GM19395 (cell line): Measurements from ENCODE around the gene TCF15.
"Not testable (repeated sequence)": the region's sequence is repeated elsewhere in the genome, so short reads cannot be mapped to it uniquely, and the experiment has no call there.

Experiments used
- ATAC-seq: cut with Tn5 transposase; IDR thresholded peaks from one replicate; pipeline ENCODE4 v1.9.1; 2021; ENCODE audit warnings: mild to moderate bottlenecking, moderate library complexity; ENCODE audit not compliant: unreplicated experiment

The TCF15 gene

DNA sequence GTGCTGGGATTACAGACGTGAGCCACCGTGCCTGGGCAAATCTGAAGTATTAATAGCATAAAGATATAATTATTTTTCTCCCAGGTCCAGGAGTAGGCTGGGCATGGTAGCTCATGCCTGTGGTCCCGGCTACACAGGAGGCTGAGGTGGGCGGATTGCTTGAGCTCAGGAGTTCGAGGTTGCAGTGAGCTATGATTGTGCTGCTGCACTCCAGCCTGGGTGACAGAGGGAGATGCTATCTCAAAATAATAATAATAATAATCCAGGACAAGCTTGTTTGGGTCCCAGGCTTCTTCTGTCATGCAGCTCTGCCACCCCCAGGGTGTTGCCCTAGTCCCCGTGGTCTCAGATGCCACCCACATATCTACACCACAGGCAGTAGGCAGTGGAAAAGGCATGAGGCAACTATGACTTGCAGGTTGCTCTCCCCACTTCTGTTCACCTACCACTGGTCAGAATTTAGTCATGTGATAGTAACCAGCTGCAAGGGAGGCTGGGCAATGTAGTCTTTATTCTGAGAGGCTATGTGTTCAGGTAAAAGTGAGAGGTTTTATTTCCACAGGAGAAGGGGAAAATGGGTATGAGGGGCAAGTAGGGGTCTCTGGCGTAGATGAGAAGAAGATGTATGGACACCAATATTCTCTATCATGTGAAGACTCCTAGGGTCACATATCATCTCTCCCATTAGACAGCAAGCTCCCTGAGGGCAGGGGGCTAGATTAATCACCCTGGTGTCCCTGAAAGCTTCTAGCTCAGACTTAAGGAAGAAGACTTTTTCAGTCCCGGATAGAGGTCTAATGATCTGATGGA is 25.7 kb downstream of the TCF15 start:
- ATAC-seq: no peak

DNA sequence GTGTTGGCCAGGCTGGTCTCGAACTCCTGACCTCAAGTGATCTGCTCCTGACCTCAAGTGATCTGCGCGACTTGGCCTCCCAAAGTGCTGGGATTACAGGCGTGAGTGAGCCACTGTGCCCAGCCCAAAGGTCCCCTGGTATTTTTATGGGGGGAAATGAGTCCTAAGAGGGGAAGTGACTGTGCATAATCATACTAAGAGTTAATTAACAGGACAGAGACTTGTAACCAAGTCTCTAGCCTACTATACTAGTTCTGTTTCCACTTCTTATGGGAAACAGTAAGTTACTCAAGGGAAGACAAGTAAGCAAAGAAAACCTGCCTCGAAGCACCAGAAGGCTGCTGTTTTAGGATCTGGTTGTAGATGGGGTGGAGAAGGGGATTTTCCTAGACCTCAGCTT is 27.9 kb downstream of the TCF15 start:
- ATAC-seq: no peak

DNA sequence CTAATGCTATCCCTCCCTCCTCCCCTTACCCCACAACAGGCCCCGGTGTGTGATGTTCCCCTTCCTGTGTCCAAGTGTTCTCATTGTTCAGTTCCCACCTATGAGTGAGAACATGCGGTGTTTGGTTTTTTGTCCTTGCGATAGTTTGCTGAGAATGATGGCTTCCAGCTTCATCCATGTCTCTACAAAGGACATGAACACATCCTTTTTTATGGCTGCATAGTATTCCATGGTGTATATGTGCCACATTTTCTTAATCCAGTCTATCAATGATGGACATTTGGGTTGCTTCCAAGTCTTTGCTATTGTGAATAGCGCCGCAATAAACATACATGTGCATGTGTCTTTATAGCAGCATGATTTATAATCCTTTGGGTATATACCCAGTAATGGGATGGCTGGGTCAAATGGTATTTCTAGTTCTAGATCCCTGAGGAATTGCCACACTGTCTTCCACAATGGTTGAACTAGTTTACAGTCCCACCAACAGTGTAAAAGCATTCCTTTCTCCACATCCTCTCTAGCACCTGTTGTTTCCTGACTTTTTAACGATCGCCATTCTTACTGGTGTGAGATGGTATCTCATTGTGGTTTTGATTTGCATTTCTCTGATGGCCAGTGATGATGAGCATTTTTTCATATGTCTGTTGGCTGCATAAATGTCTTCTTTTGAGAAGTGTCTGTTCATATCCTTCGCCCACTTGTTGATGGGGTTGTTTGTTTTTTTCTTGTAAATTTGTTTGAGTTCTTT is 31.0 kb downstream of the TCF15 start:
- not testable (repeated sequence) for ATAC-seq

DNA sequence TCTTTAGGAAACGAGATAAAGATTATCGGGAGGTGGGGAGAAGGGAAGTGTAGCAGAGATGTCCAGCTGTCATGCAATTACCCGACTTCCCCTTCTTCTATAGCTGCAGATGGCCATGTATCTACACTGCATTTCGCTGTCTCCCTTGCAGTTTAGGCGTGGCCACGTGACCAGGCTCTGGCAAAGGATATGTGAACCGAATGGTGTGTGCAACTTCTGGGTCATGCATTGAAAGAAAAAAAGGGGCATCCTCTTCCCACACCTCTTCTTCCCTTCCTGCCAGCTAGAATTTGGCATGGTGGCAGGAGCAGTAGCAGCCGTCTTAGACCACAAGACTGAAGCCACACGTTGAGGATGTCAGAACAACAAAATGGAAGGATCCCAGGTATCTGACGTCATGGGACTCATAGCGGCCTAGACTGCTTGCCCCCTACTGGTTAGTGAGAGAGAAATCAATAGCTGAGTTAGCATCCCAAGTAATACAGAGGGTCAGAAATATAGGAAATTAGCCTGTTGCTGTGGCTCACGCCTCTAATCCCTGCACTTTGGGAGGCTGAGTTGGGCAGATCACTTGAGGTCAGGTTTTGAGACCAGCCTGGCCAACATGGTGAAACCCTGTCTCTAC is 32.8 kb downstream of the TCF15 start:
- ATAC-seq: no peak

DNA sequence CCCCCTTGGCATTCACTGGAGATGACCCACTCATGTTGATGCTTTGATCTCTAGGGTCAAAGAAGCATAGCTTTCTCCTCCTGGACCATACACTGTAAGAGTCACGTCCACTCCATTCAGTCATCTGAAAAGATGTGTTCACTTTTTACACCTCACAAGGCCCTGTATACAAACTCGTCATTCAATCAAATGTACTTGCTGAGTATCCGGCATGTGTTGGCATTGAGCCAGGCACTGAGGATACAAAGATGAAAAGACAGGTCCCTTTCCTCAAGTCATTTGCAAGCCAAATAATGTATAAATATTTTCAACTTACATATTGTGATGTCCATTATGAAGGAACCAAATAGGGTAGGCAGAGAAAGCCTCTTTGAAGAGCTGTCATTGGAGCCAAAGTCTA is 34.0 kb downstream of the TCF15 start:
- ATAC-seq: no peak

DNA sequence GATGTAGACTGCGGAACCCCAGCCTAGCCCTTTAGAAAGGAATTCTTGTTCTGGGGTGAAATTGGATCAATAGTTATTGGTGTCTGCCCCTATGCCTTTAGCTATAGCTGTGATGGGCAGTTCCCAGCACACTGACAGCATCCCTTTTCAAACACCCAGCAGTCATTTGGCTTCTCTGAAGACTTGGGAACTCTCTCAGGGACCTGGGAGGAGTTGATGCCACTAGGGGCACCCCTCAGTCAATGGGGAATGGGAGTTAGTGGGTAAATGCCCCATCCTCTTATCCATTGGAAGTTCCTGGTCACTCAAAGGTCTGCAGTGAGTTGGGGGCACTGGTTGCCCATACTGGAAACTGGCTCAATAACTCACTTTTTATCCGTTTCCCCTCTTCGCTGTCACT is 34.9 kb downstream of the TCF15 start:
- ATAC-seq: no peak

DNA sequence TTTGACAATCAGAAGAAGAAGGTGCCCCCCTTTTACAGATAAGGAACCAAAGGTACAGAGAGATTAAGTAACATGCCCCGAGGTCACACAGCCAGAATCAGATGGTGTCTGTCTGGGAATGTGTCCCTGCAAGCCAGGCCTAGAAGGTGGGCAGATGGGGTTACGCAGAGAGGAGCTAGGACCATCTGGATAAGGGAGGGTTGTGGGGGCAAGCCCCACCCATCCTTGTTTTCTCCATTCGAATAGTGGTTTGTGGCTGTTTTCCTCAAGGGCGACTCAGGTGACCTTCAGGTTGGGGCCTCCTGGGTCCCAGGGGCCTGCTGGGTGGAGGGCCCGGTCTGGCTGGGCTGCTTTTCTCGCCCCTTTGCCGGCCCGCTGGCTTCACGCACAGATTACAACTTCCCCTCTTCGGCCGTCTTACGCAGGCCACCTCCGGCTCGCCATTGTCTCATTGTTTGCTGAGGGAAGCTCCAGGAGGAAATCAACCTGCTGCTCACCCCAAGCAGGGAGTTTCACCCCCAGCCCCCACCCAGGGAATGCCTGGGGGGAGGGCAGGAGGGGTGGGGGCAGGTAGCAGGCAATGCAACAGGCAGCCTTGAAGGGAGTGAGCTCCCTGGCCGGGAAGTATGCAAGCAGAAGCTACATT is 35.7 kb downstream of the TCF15 start:
- ATAC-seq: no peak

DNA sequence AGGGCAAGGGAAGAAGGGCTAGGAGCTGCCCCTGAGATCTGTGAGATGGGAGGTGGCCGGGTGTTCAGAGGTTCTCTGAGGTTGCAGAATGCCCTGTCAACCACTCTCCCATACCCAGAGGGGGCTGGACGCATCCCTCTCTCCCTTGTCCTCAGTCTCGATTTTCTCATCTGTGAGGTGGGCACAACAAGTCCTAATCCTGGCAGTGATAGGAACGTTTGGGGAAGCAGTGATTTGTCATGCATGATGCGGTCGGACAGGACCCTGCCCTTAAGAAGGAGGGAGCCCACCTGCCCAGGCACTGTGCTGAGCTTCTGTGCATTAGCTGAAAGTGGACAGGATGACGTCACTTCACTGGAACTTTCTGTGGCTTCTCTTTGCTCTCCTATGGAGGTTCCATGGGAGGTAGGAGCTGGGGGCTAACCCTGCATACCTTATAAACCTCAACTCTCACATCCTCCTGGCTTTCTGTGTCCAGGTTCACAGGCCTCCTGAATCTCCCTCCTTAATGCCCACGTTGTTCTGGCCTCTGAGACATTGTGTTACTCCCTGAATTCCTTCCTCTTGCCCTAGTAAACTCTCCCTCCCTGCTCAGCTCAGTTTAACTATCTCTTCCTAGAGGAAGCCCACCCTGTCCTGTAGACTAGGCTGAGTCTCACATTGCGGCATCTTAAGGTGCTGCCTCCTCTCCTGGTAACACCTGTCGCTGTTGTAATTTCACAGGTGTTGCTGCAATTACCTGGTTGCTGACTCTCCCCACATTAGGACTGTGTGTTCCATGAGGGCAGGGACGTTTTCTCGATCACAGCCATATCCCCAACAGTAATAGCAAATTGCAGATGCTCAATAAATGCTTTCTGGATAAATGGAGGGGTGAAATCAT is 36.5 kb downstream of the TCF15 start:
- no peak for ATAC-seq

DNA sequence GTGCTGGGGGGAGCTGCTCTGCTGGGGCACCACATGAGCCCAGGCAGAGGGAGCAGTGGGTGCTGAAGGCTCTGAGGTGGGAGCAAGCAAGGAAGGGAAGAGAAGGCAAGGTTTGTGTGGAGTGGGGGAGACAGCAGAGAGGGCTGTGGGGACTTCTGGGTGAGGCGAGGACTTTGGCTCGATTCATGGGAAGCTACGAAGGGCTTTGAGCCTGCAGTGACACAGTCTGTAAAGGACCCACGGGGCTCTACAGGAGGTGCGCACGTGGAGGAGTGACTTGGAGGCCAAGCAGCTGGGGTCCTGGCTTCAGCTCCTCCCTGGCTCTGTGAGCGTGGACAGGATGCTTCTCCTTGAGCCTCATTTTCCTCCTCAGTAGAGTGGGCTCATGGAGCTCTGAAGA is 37.4 kb downstream of the TCF15 start:
- ATAC-seq: no peak

DNA sequence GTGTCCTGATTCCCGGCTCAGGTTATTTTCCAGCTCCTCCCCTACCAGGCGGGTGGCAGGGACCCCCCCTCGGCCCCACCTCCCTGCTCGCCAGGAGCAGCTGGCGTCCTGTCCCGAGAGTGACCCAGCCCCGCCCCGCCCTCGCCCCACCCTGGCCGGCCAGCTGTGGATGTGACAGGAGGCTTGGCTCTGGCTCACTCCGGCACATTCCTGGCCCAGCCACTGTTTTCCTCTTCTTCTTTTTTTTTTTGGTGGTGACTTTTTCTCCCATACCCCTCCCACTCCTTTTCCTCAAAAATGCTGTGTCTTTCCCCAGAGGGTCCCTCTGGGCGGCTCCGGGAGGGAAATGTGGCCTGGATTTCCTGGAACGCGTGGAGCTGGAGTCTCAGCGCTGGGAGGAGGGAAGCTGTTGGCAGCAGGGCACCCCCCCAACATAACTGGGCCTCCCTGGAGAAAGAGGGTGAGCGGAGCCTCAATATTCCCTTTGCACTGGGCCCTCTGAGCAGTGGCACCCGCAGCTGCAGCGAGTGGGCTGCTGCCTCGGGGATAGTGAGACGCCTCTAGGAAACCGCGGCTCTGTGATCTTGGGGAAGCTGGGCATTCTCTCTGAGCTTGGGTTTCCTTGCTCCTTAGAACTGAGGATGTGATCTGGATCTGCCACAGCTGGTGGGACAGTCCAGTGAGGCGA is 38.2 kb downstream of the TCF15 start:
- no peak for ATAC-seq

DNA sequence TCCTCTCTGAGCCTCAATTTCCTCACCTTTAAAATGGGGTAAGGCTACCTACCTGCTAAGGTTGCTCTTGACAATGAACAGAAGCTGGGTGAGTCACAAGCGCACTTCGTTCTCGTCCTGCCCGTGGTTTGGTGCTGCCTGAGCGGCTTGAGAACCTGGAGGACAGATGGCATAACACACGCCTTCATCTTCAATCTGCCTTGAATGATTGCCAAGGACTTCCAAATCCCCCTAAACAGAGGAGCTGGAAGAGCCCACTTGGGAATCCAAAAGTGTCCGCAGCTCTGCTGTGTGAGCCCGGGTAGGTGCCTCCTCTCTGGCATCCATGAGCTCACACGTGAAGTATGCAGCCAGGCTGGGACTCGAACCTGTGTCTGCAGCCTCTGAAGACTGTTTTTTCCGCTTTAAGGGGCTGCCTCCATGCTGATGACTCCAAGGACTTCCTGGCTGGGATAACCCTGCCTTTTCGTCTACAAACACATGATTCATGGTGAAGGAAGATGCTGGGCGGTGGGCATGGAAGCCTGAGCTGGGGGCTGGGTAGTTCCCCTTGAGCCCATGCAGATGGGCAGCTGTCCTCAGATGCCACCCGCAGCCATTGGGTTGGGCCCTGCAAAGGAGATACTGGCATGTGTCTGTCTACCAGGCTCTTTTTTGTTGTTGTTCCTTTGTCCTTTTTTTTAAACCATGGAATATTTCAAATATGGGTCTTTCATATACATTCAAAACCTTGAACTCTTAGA is 41.3 kb downstream of the TCF15 start:
- no peak for ATAC-seq

DNA sequence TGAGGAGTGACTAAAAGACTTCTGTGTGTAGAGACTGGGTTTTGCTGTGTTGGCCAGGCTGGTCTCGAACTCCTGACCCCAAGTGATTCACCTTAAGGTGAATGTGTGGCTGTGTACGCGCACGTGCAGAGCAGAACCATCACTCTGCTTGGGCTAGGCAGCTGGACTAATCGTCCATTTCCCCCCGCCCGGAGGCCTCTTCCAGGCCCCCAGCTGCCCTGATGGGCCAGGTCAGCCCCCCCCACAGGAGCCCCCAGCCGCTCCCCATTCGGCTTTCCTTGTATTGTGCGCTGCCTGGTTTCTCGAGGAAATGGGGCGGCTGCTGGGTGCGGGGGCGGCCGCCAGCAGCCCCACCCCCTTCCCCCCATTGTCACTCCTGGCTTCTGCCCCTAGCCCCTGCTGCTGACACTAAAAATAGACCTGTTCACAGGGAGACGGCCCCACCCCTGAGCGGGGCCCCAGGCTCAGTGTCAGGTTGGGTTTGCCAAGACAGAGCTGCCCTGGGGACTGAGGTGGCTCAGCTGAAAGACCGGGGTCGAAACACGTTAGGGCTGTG is 41.9 kb downstream of the TCF15 start:
- ATAC-seq: no peak

DNA sequence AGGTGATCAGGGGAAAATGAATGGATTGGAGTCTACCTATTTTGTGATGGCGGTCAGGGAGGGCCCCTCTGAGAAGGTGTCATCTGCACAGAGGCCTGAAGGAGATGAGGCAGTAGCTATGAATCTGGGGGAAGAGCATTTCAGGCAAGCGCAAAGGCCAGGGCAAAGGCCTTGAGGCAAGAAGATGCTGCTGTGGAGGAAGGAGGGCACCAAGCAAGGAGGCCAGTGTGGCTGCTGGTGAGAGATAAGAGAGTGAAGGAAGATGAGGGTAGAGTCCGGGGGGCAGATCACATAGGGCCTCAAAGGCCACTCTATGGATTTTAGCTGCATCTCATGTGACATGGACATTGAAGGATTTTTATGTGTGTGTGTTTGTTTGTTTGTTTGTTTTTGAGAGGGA is 45.9 kb downstream of the TCF15 start:
- no peak for ATAC-seq

DNA sequence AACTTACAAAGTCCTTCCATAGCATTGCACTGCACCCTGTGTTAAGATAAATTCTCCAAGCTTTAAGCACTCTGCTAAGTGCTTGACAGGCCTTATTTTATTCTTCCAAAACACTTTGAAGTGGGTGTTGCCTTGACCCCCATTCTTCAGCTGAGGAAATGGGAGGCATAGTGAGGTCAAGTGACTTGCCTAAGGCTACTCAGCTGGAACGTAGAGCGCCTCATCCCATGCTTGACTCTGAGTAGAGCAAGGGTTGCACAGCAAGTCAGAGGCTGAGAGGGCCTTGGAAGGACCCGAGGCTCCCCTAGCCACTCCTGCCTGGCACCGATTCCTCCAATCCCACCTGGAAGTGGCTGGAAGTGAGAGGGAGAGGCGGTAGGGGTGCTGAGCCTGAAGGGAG is 46.9 kb downstream of the TCF15 start:
- no peak for ATAC-seq

DNA sequence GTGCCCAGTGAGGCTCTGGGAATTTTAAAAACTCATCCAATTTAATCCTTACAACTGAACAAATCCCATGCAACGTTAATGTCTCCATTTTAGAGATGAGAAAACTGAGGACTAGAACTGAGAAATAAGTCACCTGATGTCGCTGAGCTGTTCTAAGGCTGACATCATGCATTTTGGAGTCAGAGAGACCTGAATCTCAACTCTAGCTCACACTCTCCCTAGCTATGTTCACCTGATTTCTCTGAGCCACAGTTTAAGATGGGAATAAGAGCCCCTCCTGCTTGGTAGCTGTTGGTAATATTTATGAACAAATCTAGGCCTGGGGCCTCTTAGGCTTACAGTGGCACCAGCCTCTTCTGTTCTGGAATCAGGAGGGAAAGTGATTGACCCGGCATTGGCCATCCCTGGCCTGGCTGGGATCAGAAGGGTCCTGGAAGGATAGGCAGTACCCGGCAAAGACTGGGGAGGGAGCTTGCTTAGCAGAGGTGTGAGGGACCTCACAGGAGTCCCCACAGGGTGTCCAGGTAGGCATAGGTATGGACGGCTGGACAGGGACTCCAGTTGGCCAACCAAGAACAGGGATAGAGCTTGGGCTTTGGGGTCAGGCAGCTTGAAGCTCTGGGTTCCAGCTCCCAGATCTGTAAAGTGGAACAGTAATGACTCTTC is 47.7 kb downstream of the TCF15 start:
- no peak for ATAC-seq

DNA sequence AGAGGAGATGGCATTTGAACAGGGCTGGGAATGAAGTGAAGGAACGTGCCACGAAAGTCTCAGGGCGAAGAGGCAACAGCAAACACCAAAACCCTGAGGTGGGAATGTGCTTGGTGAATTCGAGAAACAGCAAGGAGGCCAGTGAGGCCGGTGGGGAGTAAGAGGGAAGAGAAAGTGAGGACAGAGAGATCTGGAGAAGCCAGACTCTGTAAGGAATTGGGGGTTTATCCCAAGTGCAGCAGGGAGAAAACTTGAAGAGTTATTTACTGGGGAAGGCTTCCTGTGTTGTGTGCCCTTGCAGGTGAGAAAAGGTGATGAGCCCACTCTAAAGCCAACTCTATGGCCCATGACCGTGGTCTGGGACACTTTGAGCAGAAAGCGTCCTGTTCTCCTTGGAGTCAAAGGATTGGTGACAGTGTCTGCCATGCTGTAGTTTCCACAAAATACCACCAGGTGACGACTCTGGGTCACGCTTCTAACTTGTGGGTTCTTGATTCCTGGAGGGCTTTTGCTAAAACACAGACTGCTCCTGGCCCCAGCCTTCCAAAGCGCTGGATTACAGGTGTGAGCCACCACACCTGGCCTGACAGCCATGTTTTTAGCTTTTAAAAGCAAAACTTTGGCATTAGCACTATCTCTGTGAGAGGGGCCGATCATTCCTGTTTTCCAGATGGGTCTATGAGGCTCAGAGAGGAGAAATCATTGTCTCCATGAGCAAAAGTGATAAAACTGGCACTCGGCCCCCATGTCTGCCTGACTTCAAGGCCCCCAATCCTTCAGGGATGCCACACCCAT is 48.5 kb downstream of the TCF15 start:
- ATAC-seq: peak; percentile 52

DNA sequence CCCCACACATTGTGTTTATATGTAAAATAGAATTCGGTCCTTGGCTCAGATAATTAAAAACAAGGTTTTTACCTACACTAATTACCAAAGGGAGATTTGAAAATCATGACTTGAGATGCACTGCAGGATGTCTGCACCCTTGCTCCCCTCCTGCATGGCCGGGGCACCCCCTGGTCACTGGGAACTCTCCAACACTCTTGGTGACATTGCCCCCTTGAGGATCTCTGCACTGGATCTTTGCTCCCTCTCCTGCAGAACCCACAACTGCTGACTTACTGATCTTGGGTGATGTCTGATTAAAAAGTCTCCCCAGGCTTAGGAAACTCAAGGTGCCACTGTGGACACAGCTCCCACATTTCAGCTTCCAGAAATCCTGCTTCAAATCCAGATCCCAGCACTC is 49.4 kb downstream of the TCF15 start:
- no peak for ATAC-seq

DNA sequence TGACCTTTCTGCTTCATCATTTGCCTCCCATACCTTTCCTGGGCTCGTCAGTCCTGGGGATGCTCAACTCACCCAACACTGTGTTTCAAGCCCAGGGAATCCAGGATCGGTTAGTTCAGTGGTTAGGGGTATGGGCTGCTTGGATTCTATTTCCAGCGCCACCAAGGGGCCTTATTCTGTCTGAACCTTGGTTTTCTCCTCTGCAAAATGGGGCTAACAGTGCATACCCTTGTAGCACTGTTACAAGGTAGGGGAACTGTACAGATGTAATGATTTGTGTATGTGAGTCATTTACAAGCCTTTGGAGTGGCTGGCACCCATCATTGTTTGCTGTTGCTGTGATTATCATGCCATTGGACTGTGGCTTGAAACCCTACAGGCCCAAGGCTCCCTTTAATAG is 52.0 kb downstream of the TCF15 start:
- no peak for ATAC-seq
